GM12891 (cell line): ENCODE measurements around the gene FAM83G.
"Not testable (repeated sequence)": the region's sequence is repeated elsewhere in the genome, so short reads cannot be mapped to it uniquely, and the experiment has no call there.

Experiments used
- POLR2A ChIP-seq: IDR thresholded peaks from 2 replicates; pipeline ENCODE4 v1.6.1; 2011; ENCODE audit warnings: low read depth, low read length, control low read depth
- POLR2AphosphoS5 ChIP-seq: IDR thresholded peaks from 2 replicates; pipeline ENCODE4 v1.6.1; 2011; ENCODE audit warnings: low read depth, low read length, control low read depth

DNA sequence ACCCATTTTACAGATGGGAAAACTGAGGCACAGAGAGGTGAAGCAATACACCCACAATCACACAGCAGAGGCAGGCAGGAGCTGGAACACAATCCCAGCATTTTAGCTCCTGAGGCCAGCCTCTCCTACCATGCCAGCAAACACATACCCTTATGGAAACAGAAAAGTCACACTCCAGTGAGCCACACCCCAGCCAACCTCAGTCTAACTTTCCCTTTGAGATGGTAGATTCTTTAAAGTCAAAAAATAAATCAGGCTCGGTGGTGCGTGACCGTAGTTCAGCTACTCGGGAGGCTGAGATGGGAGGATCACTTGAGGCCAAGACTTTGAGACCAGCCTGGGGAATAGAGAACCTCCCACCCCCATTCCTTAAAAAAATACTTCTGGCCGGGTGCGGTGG, 31.6 kb upstream of the FAM83G start:
- TF ChIP-seq POLR2A, POLR2AphosphoS5: not testable (repeated sequence)
